Activated CD8-positive, alpha-beta memory T cell treated with anti-CD3 and anti-CD28 coated beads for 36 hours (primary cell): ENCODE measurements around the gene SLC6A9. TPM values are rescaled to one million over a fixed set of nuclear protein-coding genes. Genes with fewer than 3 reads are reported as not detected.

Source experiments
- CTCF ChIA-PET: fragments of 350-600 bp; sonication (Branson Sonifier 250); formaldehyde crosslinking; loops from one replicate; lab custom pipeline; 2021; ENCODE audit warnings: antibody characterized with exemption; lab: Charles Lee
- POLR2A ChIA-PET: fragments of 350-600 bp; sonication (Branson Sonifier 250); formaldehyde crosslinking; loops from one replicate; lab custom pipeline; 2021; ENCODE audit warnings: antibody characterized with exemption; lab: Charles Lee
- total RNA-seq, 2 experiments: library from RNA; stranded (reverse); gene quantifications; one replicate each; pipeline ENCODE4 v1.2.3, GENCODE V29; 2021

Gene SLC6A9
- total RNA-seq, 2 experiments from 2014 or later, result 11.0 to 12.2 TPM

- ChIA-PET POLR2A (interaction anchor here (1.2 kb wide), 1 partner anchor 22 kb away, joined by 3 read pairs; no protein-coding TSS in a partner anchor), CTCF (interaction anchor here (0.7 to 4.0 kb wide), 3 partner anchors 23 to 205 kb away, joined by 4 to 16 read pairs (median 6); partner anchors contain the start of gene IPO13)
Measured at GRCh38 chr1:43969746-43970466, 61.4 kb downstream of the SLC6A9 start, which contains the start of gene DPH2. Gene DPH2 (plus strand): TSS chr1:43970010. CDS start chr1:43970176, 166 bp downstream.

- CTCF ChIA-PET, result interaction anchor here (4.0 kb wide), 1 partner anchor 22 kb away, joined by 16 read pairs; the partner anchor contains the start of gene IPO13
- POLR2A ChIA-PET, result no interaction called here
Measured at GRCh38 chr1:43969416-43969745, 61.9 kb downstream of the SLC6A9 start.

GRCh38 chr1:43968348-43968948, 62.8 kb downstream of the SLC6A9 start:
- POLR2A ChIA-PET, result no interaction called here
- CTCF ChIA-PET, result interaction anchor here (4.0 kb wide), 1 partner anchor 21 kb away, joined by 16 read pairs; the partner anchor contains the start of gene IPO13

- ChIA-PET CTCF (no interaction called here), POLR2A (no interaction called here)
Measured at GRCh38 chr1:43965316-43965715, 65.9 kb downstream of the SLC6A9 start.

- ChIA-PET POLR2A (no interaction called here), CTCF (no interaction called here)
Measured at GRCh38 chr1:43963890-43964289, 67.4 kb downstream of the SLC6A9 start.

- CTCF ChIA-PET, result no interaction called here
- POLR2A ChIA-PET, result no interaction called here
Measured at GRCh38 chr1:43963006-43963405, 68.3 kb downstream of the SLC6A9 start.

GRCh38 chr1:43962324-43962723, 68.9 kb downstream of the SLC6A9 start:
- POLR2A ChIA-PET, result no interaction called here
- CTCF ChIA-PET, result no interaction called here

GRCh38 chr1:43961692-43962091, 69.6 kb downstream of the SLC6A9 start:
- CTCF ChIA-PET, result no interaction called here

GRCh38 chr1:43960798-43961197, 70.5 kb downstream of the SLC6A9 start:
- ChIA-PET POLR2A (no interaction called here), CTCF (no interaction called here)

More at GRCh38 chr1:43961692-43962091, 69.6 kb downstream of the SLC6A9 start:
- POLR2A ChIA-PET, result no interaction called here

- CTCF ChIA-PET, result no interaction called here
Measured at GRCh38 chr1:43958351-43959255, 72.7 kb downstream of the SLC6A9 start.

GRCh38 chr1:43957407-43958040, 73.7 kb downstream of the SLC6A9 start:
- POLR2A ChIA-PET, result no interaction called here
- CTCF ChIA-PET, result no interaction called here

More at GRCh38 chr1:43958351-43959255, 72.7 kb downstream of the SLC6A9 start:
- POLR2A ChIA-PET, result no interaction called here

GRCh38 chr1:43956234-43956633, 75.0 kb downstream of the SLC6A9 start:
- POLR2A ChIA-PET, result no interaction called here
- CTCF ChIA-PET, result interaction anchor here (1.2 to 1.7 kb wide), 2 partner anchors 21 to 22 kb away, joined by 3 to 4 read pairs; partner anchors contain the start of gene ARTN

- CTCF ChIA-PET, result no interaction called here
Measured at GRCh38 chr1:43954036-43954435, 77.2 kb downstream of the SLC6A9 start.

GRCh38 chr1:43953361-43953760, 77.9 kb downstream of the SLC6A9 start:
- CTCF ChIA-PET, result no interaction called here

More at GRCh38 chr1:43954036-43954435, 77.2 kb downstream of the SLC6A9 start:
- POLR2A ChIA-PET, result interaction anchor here (0.6 kb wide), 1 partner anchor 13 kb away, joined by 3 read pairs; no protein-coding TSS in a partner anchor

GRCh38 chr1:43952731-43953346, 78.4 kb downstream of the SLC6A9 start:
- ChIA-PET CTCF (interaction anchor here (0.5 to 0.6 kb wide), 2 partner anchors 93 to 127 kb away, joined by 3 read pairs; no protein-coding TSS in a partner anchor), POLR2A (interaction anchor here (0.5 kb wide), 1 partner anchor 728 kb away, joined by 4 read pairs; no protein-coding TSS in a partner anchor)

More at GRCh38 chr1:43953361-43953760, 77.9 kb downstream of the SLC6A9 start:
- POLR2A ChIA-PET, result interaction anchor here (0.5 to 0.6 kb wide), 2 partner anchors 14 to 728 kb away, joined by 3 to 4 read pairs; no protein-coding TSS in a partner anchor

GRCh38 chr1:43951021-43951985, 80.0 kb downstream of the SLC6A9 start:
- CTCF ChIA-PET, result no interaction called here
- POLR2A ChIA-PET, result no interaction called here

GRCh38 chr1:43949678-43950077, 81.6 kb downstream of the SLC6A9 start:
- CTCF ChIA-PET, result interaction anchor here (1.2 to 8.4 kb wide), 2 partner anchors 15 to 186 kb away, joined by 3 to 72 read pairs; partner anchors contain the start of gene ARTN
- POLR2A ChIA-PET, result no interaction called here
